Esophagus muscularis mucosa (tissue), 4 donors: ENCODE measurements around the gene SBNO2. TPM values are rescaled to one million over a fixed set of nuclear protein-coding genes. Genes with fewer than 3 reads are reported as not detected.
"Not testable (repeated sequence)": the region's sequence is repeated elsewhere in the genome, so short reads cannot be mapped to it uniquely, and the experiment has no call there.

Source experiments
- DNase-seq: peaks from one replicate; pipeline ENCODE4 v3.0.0-alpha.2; 2017; ENCODE audit errors: extremely low spot score
- H3K27ac ChIP-seq, 4 donors: fragments of 200-600 bp; sonication (generic); replicated peaks in 1 of 4; 1 replicate in 3 of 4; 2 replicates in 1 of 4; pipeline ENCODE4 v1.5.1; 2016 to 2019; ENCODE audit warnings: mild to moderate bottlenecking in 1 of 4
- H3K27me3 ChIP-seq, 4 donors: fragments of 200-600 bp; sonication (generic); one replicate each; pipeline versions ENCODE4 v1.5.1 to v1.6.0; 2016 to 2019
- H3K36me3 ChIP-seq, 4 donors: fragments of 200-600 bp; sonication (generic); one replicate each; pipeline ENCODE4 v1.5.1; 2016 to 2019
- H3K4me1 ChIP-seq, 4 donors: fragments of 200-600 bp; sonication (generic); one replicate each; pipeline ENCODE4 v1.5.1; 2016 to 2019
- H3K4me3 ChIP-seq, 4 donors: fragments of 200-600 bp; sonication (generic); 1 replicate in 2 of 4; 2 replicates in 2 of 4; pipeline ENCODE4 v1.5.1; 2016 to 2019; ENCODE audit warnings: mild to moderate bottlenecking in 4 of 4, moderate library complexity in 1 of 4
- H3K9me3 ChIP-seq, 4 donors: fragments of 200-600 bp; sonication (generic); 1 replicate in 3 of 4; 2 replicates in 1 of 4; pipeline ENCODE4 v1.5.1; 2016 to 2019
- CTCF ChIP-seq, 3 experiments: fragments of 200-600 bp in 2 of 3; fragments of 450-650 bp in 1 of 3; sonication (generic) in 2 of 3; IDR thresholded peaks; one replicate each; pipeline ENCODE4 v1.5.1; 2017 to 2019; ENCODE audit warnings: antibody characterized with exemption in 3 of 3, mild to moderate bottlenecking in 2 of 3, moderate library complexity in 1 of 3
- EP300 ChIP-seq: sonication (generic); formaldehyde crosslinking; IDR thresholded peaks from one replicate; pipeline ENCODE4 v1.6.1; 2017; ENCODE audit warnings: antibody characterized with exemption
- POLR2A ChIP-seq: fragments of 450-650 bp; IDR thresholded peaks from one replicate; pipeline ENCODE4 v1.6.1; 2017; ENCODE audit warnings: antibody characterized with exemption, moderate library complexity, mild to moderate bottlenecking, low read depth
- POLR2AphosphoS5 ChIP-seq, 2 donors: sonication (generic); formaldehyde crosslinking; IDR thresholded peaks; one replicate each; pipeline ENCODE4 v1.6.1; 2017; ENCODE audit warnings: antibody characterized with exemption in 2 of 2
- WGBS: methylation state at CpG from one replicate; pipeline ENCODE4 v1.1.5; 2018; 5-methylcytosine and 5-hydroxymethylcytosine counted together
- intact Hi-C: fragments of 100-400 bp; cut with DNase I; formaldehyde crosslinking; loops from one replicate; pipeline ENCODE4 v1.15.1; 2023
- total RNA-seq, 4 donors: library from RNA; depleted of rRNA; stranded (reverse); fragments of >200 nt; gene quantifications; one replicate each; pipeline versions ENCODE4 v1.1.0 to v1.2.1, GENCODE V29; 2016

Gene SBNO2
- total RNA-seq, 4 donors from 2014 or later, result 16.2 to 141 (median 30.5) TPM

- no peak for TF ChIP-seq CTCF (IDR thresholded peaks at IDR 0.05)
- no peak for TF ChIP-seq POLR2AphosphoS5 (IDR thresholded peaks at IDR 0.05)
- TF ChIP-seq EP300, result no peak
- no peak for TF ChIP-seq POLR2A
- H3K36me3 ChIP-seq, result peaks cover 5 to 50% (median 35%) of the 10 kb centered on the region in 4 donors
- no peaks in the 10 kb centered on the region for H3K9me3 ChIP-seq
- no peaks in the 10 kb centered on the region for H3K27me3 ChIP-seq
- no peak overlapping the region for H3K27ac ChIP-seq
- H3K4me1 ChIP-seq, result peaks cover 35 to 78% (median 77%) of the 10 kb centered on the region in 4 donors
- intact Hi-C loops, result no loop called here
- H3K4me3 ChIP-seq, result peak overlapping the region in 1 of 4 donors; percentile 80
- no peak for DNase-seq
- WGBS, result 100% methylated on average over 3 of the region's 18 CpGs
These were observed 44.5 kb downstream of the SBNO2 start for GRCh38 chr19:1129535-1129934.

- Histone ChIP-seq H3K36me3 (peaks cover 5 to 54% (median 39%) of the 10 kb centered on the region in 4 donors), H3K4me1 (peaks cover 34 to 78% (median 77%) of the 10 kb centered on the region in 4 donors)
- H3K27ac ChIP-seq, H3K9me3 ChIP-seq, H3K27me3 ChIP-seq, intact Hi-C loops, DNase-seq, H3K4me3 ChIP-seq: not testable (repeated sequence)
- 93% methylated on average over 7 of the region's 7 CpGs for WGBS
These were observed 45.0 kb downstream of the SBNO2 start for GRCh38 chr19:1129084-1129483.

DNA sequence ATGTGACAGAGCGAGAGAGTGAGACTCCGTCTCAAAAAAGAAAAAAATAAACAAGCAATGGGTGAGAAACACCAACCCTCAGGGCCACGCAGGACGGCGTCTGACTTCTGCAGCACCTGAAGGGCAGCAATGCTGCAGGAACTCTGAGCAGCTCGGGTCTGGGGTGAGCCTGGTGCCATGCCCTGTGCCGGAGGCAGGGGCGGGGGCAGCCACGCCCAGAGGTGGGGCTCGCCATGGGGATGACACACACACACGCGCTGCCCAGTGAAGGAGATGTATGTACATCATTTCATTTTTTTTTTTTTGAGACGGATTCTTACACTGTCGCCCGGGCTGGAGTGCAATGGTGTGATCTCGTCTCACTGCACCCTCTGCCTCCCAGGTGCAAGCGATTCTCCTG lies 46.0 kb downstream of the SBNO2 start:
- H3K4me1 ChIP-seq, result peaks cover 29 to 79% (median 77%) of the 10 kb centered on the region in 4 donors
- H3K9me3 ChIP-seq, result no peaks in the 10 kb centered on the region
- no peaks in the 10 kb centered on the region for H3K27me3 ChIP-seq
- no peak for DNase-seq
- H3K27ac ChIP-seq, result no peak overlapping the region
- no peak for TF ChIP-seq EP300
- H3K4me3 ChIP-seq, result no peak overlapping the region
- 96% methylated on average over 17 of the region's 17 CpGs for WGBS
- intact Hi-C loops, result no loop called here
- H3K36me3 ChIP-seq, result peaks cover 11 to 64% (median 49%) of the 10 kb centered on the region in 4 donors

GRCh38 chr19:1126984-1127760 lies 46.9 kb downstream of the SBNO2 start:
- H3K27ac ChIP-seq, result peak overlapping the region in 1 of 4 donors; percentile 21
- peaks cover 20 to 73% (median 58%) of the 10 kb centered on the region in 4 donors for H3K36me3 ChIP-seq
- intact Hi-C loops, result no loop called here
- H3K4me3 ChIP-seq, result no peak overlapping the region
- no peaks in the 10 kb centered on the region for H3K9me3 ChIP-seq
- no peaks in the 10 kb centered on the region for H3K27me3 ChIP-seq
- 90% methylated on average over 24 of the region's 33 CpGs for WGBS
- peaks cover 20 to 73% (median 70%) of the 10 kb centered on the region in 4 donors for H3K4me1 ChIP-seq
- TF ChIP-seq CTCF (IDR thresholded peaks at IDR 0.05) (no peak), POLR2A (no peak), POLR2AphosphoS5 (IDR thresholded peaks at IDR 0.05) (no peak), EP300 (no peak)
- no peak for DNase-seq

GRCh38 chr19:1125601-1126467 lies 48.2 kb downstream of the SBNO2 start:
- WGBS, result 89% methylated on average over 31 of the region's 33 CpGs
- intact Hi-C loops, result no loop called here
- Histone ChIP-seq H3K27ac (no peak overlapping the region), H3K9me3 (no peaks in the 10 kb centered on the region), H3K27me3 (no peaks in the 10 kb centered on the region), H3K4me1 (peaks cover 10 to 61% (median 57%) of the 10 kb centered on the region in 4 donors), H3K36me3 (peaks cover 33 to 87% (median 72%) of the 10 kb centered on the region in 4 donors), H3K4me3 (no peak overlapping the region)
- TF ChIP-seq POLR2A (no peak), EP300 (no peak), POLR2AphosphoS5 (IDR thresholded peaks at IDR 0.05) (no peak), CTCF (IDR thresholded peaks at IDR 0.05) (no peak)
- no peak for DNase-seq
